Measurements from ENCODE around the gene PTPRE.

PTPRE gene

DNA sequence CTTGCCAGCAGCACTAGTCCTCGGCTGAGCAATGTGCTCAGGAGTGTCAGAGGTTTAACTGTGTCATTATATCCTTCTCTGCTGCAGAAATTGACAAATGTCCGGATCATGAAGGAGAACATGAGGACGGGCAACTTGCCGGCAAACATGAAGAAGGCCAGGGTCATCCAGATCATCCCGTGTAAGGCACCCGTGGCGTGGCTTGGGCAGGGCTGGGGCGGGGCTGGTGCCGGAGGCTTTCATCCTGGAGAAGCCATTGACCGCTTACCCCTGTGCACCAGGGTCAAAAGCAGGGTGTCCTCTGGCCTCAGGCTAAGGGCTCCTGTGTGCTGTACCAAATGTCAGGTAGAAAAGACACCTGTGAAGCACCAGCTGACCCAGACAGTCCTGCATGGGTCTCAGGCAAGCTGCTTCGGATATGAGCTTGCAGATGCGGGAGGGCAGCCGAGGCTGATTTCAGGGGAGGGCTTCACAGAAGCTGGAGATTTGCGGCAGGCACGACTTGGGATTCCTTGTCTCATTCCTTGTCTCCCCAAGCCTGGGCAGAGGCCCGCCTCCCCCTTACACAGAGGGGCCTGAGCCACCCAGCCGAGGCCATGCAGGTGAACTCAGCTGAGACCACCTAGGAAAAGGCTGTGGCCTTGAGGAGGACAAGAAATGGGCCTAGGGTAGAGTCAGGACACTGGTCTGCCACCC lies 164.0 kb downstream of the PTPRE start:
- no peak overlapping the region for H3K4me3 ChIP-seq (ENCODE audit: insufficient read depth, low read depth, low read length)
- no peak overlapping the region for H3K27ac ChIP-seq (ENCODE audit: insufficient read depth, low read depth, low read length, poor library complexity, severe bottlenecking)
- H3K27me3 ChIP-seq (ENCODE audit: control insufficient read depth, insufficient read depth, low read length, poor library complexity, severe bottlenecking), result peaks cover 4% of the 10 kb centered on the region
- H3K4me1 ChIP-seq (ENCODE audit: control insufficient read depth, insufficient read depth, low read length), result no peaks in the 10 kb centered on the region
- H3K36me3 ChIP-seq (ENCODE audit: control insufficient read depth, insufficient read depth, low read length), result no peaks in the 10 kb centered on the region
- H3K9me3 ChIP-seq (ENCODE audit: control insufficient read depth, low read length), result no peaks in the 10 kb centered on the region
- 85 to 87% methylated on average over 17 of the region's 17 CpGs for WGBS, 2 experiments

DNA sequence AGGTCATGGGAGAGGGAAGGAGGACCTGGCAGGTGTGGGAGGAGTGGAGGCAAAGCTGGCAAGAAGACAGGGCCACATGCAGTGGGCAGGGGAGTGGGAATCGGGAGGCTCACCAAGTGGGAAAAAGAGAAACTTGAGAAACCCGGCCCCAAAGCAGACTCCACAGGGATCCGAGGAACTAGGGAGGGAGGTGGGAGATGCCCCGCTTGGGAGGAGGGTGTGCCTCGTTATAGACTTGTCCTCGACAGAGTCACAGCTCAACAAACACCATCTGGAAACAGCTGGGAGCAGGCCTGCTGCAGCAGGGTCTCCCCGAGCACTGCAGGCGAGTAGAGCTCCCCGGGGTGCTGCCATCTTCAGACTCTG lies 164.5 kb downstream of the PTPRE start:
- Histone ChIP-seq H3K36me3 (ENCODE audit: control insufficient read depth, insufficient read depth, low read length) (no peaks in the 10 kb centered on the region), H3K4me1 (ENCODE audit: control insufficient read depth, insufficient read depth, low read length) (no peaks in the 10 kb centered on the region), H3K9me3 (ENCODE audit: control insufficient read depth, low read length) (no peaks in the 10 kb centered on the region), H3K27me3 (ENCODE audit: control insufficient read depth, insufficient read depth, low read length, poor library complexity, severe bottlenecking) (peaks cover 4% of the 10 kb centered on the region), H3K4me3 (ENCODE audit: insufficient read depth, low read depth, low read length) (no peak overlapping the region), H3K27ac (ENCODE audit: insufficient read depth, low read depth, low read length, poor library complexity, severe bottlenecking) (no peak overlapping the region)
- 75% methylated on average over 9 of the region's 9 CpGs for WGBS, 2 experiments

DNA sequence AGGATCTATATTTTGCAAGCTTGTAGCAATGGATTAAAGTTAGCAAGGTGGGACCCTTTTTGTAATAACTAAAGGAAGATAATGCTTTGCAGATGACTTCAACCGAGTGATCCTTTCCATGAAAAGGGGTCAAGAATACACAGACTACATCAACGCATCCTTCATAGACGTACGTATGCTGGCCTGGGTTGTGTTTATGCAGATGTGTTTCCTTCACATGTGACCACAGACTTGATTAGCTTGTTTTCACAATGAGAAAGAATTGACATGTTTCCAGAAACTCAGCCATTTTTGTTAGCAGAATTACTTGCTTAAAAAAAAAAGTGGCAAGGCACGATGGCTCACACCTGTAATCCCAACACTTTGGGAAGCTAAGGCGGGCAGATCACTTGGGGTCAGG lies 165.1 kb downstream of the PTPRE start:
- Histone ChIP-seq H3K27ac (ENCODE audit: insufficient read depth, low read depth, low read length, poor library complexity, severe bottlenecking) (no peak overlapping the region), H3K9me3 (ENCODE audit: control insufficient read depth, low read length) (no peaks in the 10 kb centered on the region), H3K4me3 (ENCODE audit: insufficient read depth, low read depth, low read length) (no peak overlapping the region), H3K36me3 (ENCODE audit: control insufficient read depth, insufficient read depth, low read length) (no peaks in the 10 kb centered on the region), H3K27me3 (ENCODE audit: control insufficient read depth, insufficient read depth, low read length, poor library complexity, severe bottlenecking) (peaks cover 4% of the 10 kb centered on the region), H3K4me1 (ENCODE audit: control insufficient read depth, insufficient read depth, low read length) (no peaks in the 10 kb centered on the region)
- WGBS, 2 experiments, result 93 to 97% methylated on average over 6 of the region's 6 CpGs

DNA sequence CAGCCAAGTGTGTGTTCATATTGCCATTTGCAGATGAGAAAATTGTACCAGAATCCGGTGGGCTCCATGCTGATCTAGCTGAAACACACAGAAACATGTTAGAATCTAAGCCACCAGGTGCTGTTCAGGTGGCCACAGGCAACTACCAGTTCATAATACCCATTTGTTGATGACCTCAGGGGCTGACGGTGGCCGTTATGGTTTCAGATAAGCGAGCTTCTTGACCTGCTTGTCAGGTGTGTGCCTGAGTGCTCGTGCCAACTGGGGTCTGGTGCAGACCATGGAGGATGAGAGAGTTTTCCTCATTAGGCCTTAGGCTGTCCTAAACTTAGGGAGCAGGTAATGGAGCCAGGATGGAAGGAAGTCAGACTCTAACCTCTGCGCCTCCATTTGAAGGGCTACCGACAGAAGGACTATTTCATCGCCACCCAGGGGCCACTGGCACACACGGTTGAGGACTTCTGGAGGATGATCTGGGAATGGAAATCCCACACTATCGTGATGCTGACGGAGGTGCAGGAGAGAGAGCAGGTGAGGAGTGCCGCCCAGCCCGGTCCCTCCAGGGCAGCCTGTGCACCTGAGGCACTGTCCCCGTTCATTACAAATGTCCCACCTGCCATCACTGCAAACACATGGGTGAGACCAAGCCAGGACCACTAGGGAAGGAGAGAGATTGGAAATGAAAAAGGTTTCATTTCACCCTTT lies 166.2 kb downstream of the PTPRE start:
- Histone ChIP-seq H3K9me3 (ENCODE audit: control insufficient read depth, low read length) (no peaks in the 10 kb centered on the region), H3K4me3 (ENCODE audit: insufficient read depth, low read depth, low read length) (no peak overlapping the region), H3K27ac (ENCODE audit: insufficient read depth, low read depth, low read length, poor library complexity, severe bottlenecking) (no peak overlapping the region), H3K27me3 (ENCODE audit: control insufficient read depth, insufficient read depth, low read length, poor library complexity, severe bottlenecking) (peaks cover 4% of the 10 kb centered on the region), H3K4me1 (ENCODE audit: control insufficient read depth, insufficient read depth, low read length) (no peaks in the 10 kb centered on the region), H3K36me3 (ENCODE audit: control insufficient read depth, insufficient read depth, low read length) (no peaks in the 10 kb centered on the region)
- WGBS, 2 experiments, result 91 to 93% methylated on average over 14 of the region's 14 CpGs

DNA sequence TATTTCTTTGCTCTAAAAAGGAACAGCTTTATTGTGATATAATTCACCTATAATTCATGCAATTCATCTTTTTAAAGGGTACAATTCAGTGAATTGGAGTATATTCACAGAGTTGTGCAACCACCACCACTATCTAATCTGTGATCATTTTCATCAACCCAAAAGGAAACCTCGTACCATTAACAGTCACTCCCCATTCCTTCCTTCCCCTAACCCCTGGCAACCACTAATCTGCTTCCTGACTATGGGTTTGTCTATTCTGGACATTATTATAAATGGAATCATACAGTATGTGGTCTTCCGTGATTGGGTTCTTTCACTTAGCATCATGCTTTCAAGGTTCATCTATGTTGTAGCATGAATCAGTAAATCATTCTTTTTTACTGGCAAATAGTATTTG lies 167.0 kb downstream of the PTPRE start:
- H3K4me1 ChIP-seq (ENCODE audit: control insufficient read depth, insufficient read depth, low read length), result no peaks in the 10 kb centered on the region
- H3K9me3 ChIP-seq (ENCODE audit: control insufficient read depth, low read length), result no peaks in the 10 kb centered on the region
- no peak overlapping the region for H3K27ac ChIP-seq (ENCODE audit: insufficient read depth, low read depth, low read length, poor library complexity, severe bottlenecking)
- no peaks in the 10 kb centered on the region for H3K36me3 ChIP-seq (ENCODE audit: control insufficient read depth, insufficient read depth, low read length)
- H3K4me3 ChIP-seq (ENCODE audit: insufficient read depth, low read depth, low read length), result no peak overlapping the region
- H3K27me3 ChIP-seq (ENCODE audit: control insufficient read depth, insufficient read depth, low read length, poor library complexity, severe bottlenecking), result peaks cover 4% of the 10 kb centered on the region
- 92 to 100% methylated on average over 2 of the region's 2 CpGs for WGBS, 2 experiments

DNA sequence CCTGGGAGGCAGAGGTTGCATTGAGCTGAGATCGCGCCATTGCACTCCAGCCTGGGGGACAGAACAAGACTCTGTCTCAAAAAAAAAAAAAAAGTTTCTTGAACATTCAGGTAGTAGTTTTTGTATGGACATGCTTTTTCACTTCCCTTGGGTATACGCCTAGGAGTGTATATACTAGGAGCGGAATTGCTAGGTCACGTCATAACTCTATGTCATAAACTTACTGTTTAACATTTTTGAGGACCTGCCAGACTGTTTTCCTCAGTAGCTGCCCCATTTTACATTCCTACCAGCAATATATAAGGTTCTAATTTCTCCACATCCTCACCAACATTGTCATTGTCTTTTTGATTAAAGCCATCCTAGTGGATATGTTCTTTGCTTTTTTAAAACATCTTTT lies 167.7 kb downstream of the PTPRE start:
- Histone ChIP-seq H3K4me3 (ENCODE audit: insufficient read depth, low read depth, low read length) (no peak overlapping the region), H3K27me3 (ENCODE audit: control insufficient read depth, insufficient read depth, low read length, poor library complexity, severe bottlenecking) (peaks cover 3% of the 10 kb centered on the region), H3K4me1 (ENCODE audit: control insufficient read depth, insufficient read depth, low read length) (no peaks in the 10 kb centered on the region), H3K9me3 (ENCODE audit: control insufficient read depth, low read length) (no peaks in the 10 kb centered on the region), H3K27ac (ENCODE audit: insufficient read depth, low read depth, low read length, poor library complexity, severe bottlenecking) (no peak overlapping the region), H3K36me3 (ENCODE audit: control insufficient read depth, insufficient read depth, low read length) (no peaks in the 10 kb centered on the region)
- 92 to 93% methylated on average over 5 of the region's 5 CpGs for WGBS, 2 experiments

DNA sequence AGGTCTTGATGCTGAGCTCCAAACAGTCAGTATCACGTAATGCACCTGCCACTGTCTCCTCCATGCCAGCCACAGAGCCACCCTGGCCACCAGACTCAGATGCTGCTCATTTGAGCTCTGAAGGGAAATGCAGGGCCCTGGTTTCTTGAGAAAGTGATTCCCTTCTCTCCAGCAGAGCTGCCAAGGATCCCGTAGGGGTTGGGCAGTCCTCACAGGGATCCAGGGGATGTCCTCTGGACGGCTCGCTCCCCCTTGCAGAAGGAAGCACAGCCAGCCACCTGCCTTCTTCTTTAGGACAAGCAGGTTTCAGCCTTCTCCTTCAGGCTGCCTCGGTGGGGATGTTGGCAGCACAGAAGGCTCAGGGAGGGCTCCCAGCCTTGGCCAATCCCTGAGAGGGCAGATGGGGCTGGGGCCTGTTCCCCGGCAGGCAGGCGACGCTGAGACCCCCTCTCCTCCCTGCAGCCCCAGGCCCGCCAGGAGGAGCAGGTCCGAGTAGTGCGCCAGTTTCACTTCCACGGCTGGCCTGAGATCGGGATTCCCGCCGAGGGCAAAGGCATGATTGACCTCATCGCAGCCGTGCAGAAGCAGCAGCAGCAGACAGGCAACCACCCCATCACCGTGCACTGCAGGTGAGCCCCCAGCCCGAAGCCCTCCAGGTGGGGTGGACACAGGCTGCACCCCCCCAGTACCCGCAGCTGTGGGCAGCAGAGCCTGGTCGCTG lies 170.4 kb downstream of the PTPRE start:
- 92 to 93% methylated on average over 21 of the region's 21 CpGs for WGBS, 2 experiments
- H3K4me1 ChIP-seq (ENCODE audit: control insufficient read depth, insufficient read depth, low read length), result no peaks in the 10 kb centered on the region
- no peak overlapping the region for H3K4me3 ChIP-seq (ENCODE audit: insufficient read depth, low read depth, low read length)
- no peaks in the 10 kb centered on the region for H3K9me3 ChIP-seq (ENCODE audit: control insufficient read depth, low read length)
- H3K27ac ChIP-seq (ENCODE audit: insufficient read depth, low read depth, low read length, poor library complexity, severe bottlenecking), result no peak overlapping the region
- H3K27me3 ChIP-seq (ENCODE audit: control insufficient read depth, insufficient read depth, low read length, poor library complexity, severe bottlenecking), result no peaks in the 10 kb centered on the region
- H3K36me3 ChIP-seq (ENCODE audit: control insufficient read depth, insufficient read depth, low read length), result no peaks in the 10 kb centered on the region

DNA sequence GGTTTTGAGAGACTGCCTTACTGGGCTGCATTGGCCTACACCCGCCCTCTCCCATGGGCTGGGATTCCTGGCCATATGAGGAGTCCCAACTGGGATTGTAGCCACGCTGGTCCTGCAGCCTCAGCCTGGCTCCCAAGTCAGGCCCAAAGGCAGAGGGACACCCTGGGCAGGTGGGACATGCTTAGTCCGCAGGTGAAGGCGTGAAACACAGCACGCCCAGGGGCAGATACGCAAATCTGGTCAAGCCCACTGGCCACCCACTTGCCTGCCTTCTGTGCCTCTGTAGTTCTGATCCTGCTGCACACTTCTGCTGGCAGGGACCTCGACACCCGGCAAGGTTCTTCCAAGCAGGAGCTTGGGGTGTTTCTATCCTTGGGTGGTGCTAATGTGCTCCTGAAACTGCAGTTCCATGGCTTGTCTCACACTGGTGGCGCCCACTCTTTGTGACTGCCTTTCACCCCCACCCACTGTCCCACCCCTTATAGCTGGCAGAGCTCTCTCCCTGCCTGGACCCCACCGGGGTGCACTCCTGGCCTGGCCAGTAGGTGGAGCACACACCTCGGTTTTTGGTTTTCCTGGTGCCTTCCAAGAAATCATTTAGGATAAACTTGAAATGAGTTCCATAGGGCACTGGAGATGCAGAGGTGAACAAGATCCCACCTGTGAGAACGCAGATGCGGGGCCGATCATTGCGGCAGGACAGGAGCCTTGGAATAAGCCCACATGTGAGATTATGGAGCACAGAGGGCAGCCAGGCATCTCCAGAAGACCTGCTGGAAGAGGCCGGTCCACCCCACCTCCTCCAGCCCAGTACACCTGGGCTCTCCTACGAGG lies 171.4 kb downstream of the PTPRE start:
- H3K9me3 ChIP-seq (ENCODE audit: control insufficient read depth, low read length), result no peaks in the 10 kb centered on the region
- H3K4me3 ChIP-seq (ENCODE audit: insufficient read depth, low read depth, low read length), result no peak overlapping the region
- H3K36me3 ChIP-seq (ENCODE audit: control insufficient read depth, insufficient read depth, low read length), result no peaks in the 10 kb centered on the region
- H3K27ac ChIP-seq (ENCODE audit: insufficient read depth, low read depth, low read length, poor library complexity, severe bottlenecking), result no peak overlapping the region
- WGBS, 2 experiments, result 65 to 66% methylated on average over 17 of the region's 17 CpGs
- no peaks in the 10 kb centered on the region for H3K27me3 ChIP-seq (ENCODE audit: control insufficient read depth, insufficient read depth, low read length, poor library complexity, severe bottlenecking)
- H3K4me1 ChIP-seq (ENCODE audit: control insufficient read depth, insufficient read depth, low read length), result no peaks in the 10 kb centered on the region

DNA sequence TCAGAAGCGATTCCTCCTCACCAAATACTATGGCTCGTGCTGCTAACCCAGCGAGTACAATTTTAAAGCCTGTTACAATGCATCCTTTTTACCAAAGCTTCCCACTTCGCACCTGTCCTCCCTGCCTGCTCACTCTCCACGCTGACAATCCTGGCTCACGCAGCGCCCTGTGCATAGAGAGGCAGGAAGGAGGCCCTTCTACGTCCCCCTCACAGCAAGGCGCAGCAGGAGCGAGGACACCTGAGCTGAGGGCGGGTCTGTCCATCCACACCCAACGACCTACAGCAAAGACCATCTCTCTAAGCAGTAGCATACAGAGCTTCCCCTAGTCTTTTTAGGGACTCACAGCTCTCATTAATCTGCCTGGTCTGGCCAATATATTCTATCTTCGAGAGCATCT lies 173.3 kb downstream of the PTPRE start:
- H3K36me3 ChIP-seq (ENCODE audit: control insufficient read depth, insufficient read depth, low read length), result no peaks in the 10 kb centered on the region
- H3K4me1 ChIP-seq (ENCODE audit: control insufficient read depth, insufficient read depth, low read length), result no peaks in the 10 kb centered on the region
- no peak overlapping the region for H3K27ac ChIP-seq (ENCODE audit: insufficient read depth, low read depth, low read length, poor library complexity, severe bottlenecking)
- no peaks in the 10 kb centered on the region for H3K9me3 ChIP-seq (ENCODE audit: control insufficient read depth, low read length)
- H3K4me3 ChIP-seq (ENCODE audit: insufficient read depth, low read depth, low read length), result no peak overlapping the region
- 87 to 88% methylated on average over 13 of the region's 13 CpGs for WGBS, 2 experiments
- H3K27me3 ChIP-seq (ENCODE audit: control insufficient read depth, insufficient read depth, low read length, poor library complexity, severe bottlenecking), result no peaks in the 10 kb centered on the region

DNA sequence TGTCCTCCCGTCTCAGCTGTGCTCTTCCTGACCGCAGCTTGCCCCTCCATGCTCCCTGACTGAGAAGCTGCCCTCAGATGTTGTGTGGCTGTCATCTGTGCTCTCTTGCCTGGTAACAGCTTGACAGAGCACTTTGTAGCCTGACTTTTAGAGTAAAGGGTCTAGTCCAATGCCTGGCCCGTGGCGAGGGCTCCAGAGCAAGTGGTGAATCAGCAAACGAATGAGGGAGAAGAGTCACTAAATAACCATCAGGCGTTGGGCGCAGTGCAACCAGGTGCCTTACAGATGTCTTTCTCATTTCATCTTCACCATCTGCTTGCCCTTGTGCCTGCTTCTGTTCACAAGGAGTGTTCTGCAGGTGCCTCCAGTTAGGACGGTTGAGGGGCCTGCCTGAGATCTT lies 173.7 kb downstream of the PTPRE start:
- Histone ChIP-seq H3K36me3 (ENCODE audit: control insufficient read depth, insufficient read depth, low read length) (no peaks in the 10 kb centered on the region), H3K27me3 (ENCODE audit: control insufficient read depth, insufficient read depth, low read length, poor library complexity, severe bottlenecking) (no peaks in the 10 kb centered on the region), H3K27ac (ENCODE audit: insufficient read depth, low read depth, low read length, poor library complexity, severe bottlenecking) (no peak overlapping the region), H3K4me1 (ENCODE audit: control insufficient read depth, insufficient read depth, low read length) (no peaks in the 10 kb centered on the region), H3K9me3 (ENCODE audit: control insufficient read depth, low read length) (no peaks in the 10 kb centered on the region), H3K4me3 (ENCODE audit: insufficient read depth, low read depth, low read length) (no peak overlapping the region)
- WGBS, 2 experiments, result 94% methylated on average over 8 of the region's 8 CpGs

All from ectodermal cell (in vitro differentiated cells).